Measurements from ENCODE around the gene SLC1A7.

The SLC1A7 gene

GRCh38 chr1:53137729-53138128 is 4.7 kb downstream of the SLC1A7 start:
- Histone ChIP-seq H3K9ac (ENCODE audit: low read length) (no peak overlapping the region), H3K9me2 (replicated peaks; ENCODE audit: insufficient read depth, low read length) (no peaks in the 10 kb centered on the region), H4K20me1 (ENCODE audit: low read depth, low read length) (no peaks in the 10 kb centered on the region), H3K9me3 (ENCODE audit: insufficient read depth, low read length) (peaks cover 7% of the 10 kb centered on the region), H3K36me3 (ENCODE audit: low read length) (no peaks in the 10 kb centered on the region), H3K27me3 (ENCODE audit: low read length) (no peaks in the 10 kb centered on the region), H3K79me2 (ENCODE audit: insufficient read depth, low read length) (no peaks in the 10 kb centered on the region), H3K4me3 (ENCODE audit: insufficient read depth, low read length, poor library complexity, severe bottlenecking) (no peak overlapping the region), H3F3A (ENCODE audit: insufficient read depth) (no peaks in the 10 kb centered on the region), H3K27ac (ENCODE audit: low read depth, low read length) (no peak overlapping the region), H3K4me2 (ENCODE audit: low read depth, low read length, poor library complexity, severe bottlenecking) (no peak overlapping the region), H2AFZ (ENCODE audit: low read depth, low read length, severe bottlenecking) (no peak overlapping the region)
- TF ChIP-seq EZH2phosphoT487 (conservative IDR thresholded peaks at IDR 0.05; ENCODE audit: low read length), result no peak
- TF ChIP-seq, protein P1, sequence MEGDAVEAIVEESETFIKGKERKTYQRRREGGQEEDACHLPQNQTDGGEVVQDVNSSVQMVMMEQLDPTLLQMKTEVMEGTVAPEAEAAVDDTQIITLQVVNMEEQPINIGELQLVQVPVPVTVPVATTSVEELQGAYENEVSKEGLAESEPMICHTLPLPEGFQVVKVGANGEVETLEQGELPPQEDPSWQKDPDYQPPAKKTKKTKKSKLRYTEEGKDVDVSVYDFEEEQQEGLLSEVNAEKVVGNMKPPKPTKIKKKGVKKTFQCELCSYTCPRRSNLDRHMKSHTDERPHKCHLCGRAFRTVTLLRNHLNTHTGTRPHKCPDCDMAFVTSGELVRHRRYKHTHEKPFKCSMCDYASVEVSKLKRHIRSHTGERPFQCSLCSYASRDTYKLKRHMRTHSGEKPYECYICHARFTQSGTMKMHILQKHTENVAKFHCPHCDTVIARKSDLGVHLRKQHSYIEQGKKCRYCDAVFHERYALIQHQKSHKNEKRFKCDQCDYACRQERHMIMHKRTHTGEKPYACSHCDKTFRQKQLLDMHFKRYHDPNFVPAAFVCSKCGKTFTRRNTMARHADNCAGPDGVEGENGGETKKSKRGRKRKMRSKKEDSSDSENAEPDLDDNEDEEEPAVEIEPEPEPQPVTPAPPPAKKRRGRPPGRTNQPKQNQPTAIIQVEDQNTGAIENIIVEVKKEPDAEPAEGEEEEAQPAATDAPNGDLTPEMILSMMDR (IDR thresholded peaks at IDR 0.05; ENCODE audit: insufficient read depth, low read length, poor library complexity, severe bottlenecking), result no peak

GRCh38 chr1:53135735-53136114 is 6.7 kb downstream of the SLC1A7 start:
- Histone ChIP-seq H3K9me3 (ENCODE audit: insufficient read depth, low read length) (peaks cover 7% of the 10 kb centered on the region), H3K27me3 (ENCODE audit: low read length) (no peaks in the 10 kb centered on the region), H3F3A (ENCODE audit: insufficient read depth) (no peaks in the 10 kb centered on the region), H3K79me2 (ENCODE audit: insufficient read depth, low read length) (no peaks in the 10 kb centered on the region), H3K4me2 (ENCODE audit: low read depth, low read length, poor library complexity, severe bottlenecking) (no peak overlapping the region), H3K27ac (ENCODE audit: low read depth, low read length) (no peak overlapping the region), H2AFZ (ENCODE audit: low read depth, low read length, severe bottlenecking) (no peak overlapping the region), H3K36me3 (ENCODE audit: low read length) (no peaks in the 10 kb centered on the region), H3K9ac (ENCODE audit: low read length) (no peak overlapping the region), H3K9me2 (replicated peaks; ENCODE audit: insufficient read depth, low read length) (no peaks in the 10 kb centered on the region), H4K20me1 (ENCODE audit: low read depth, low read length) (no peaks in the 10 kb centered on the region), H3K4me3 (ENCODE audit: insufficient read depth, low read length, poor library complexity, severe bottlenecking) (no peak overlapping the region)
- TF ChIP-seq, protein P1 (IDR thresholded peaks at IDR 0.05; ENCODE audit: insufficient read depth, low read length, poor library complexity, severe bottlenecking), result no peak

DNA sequence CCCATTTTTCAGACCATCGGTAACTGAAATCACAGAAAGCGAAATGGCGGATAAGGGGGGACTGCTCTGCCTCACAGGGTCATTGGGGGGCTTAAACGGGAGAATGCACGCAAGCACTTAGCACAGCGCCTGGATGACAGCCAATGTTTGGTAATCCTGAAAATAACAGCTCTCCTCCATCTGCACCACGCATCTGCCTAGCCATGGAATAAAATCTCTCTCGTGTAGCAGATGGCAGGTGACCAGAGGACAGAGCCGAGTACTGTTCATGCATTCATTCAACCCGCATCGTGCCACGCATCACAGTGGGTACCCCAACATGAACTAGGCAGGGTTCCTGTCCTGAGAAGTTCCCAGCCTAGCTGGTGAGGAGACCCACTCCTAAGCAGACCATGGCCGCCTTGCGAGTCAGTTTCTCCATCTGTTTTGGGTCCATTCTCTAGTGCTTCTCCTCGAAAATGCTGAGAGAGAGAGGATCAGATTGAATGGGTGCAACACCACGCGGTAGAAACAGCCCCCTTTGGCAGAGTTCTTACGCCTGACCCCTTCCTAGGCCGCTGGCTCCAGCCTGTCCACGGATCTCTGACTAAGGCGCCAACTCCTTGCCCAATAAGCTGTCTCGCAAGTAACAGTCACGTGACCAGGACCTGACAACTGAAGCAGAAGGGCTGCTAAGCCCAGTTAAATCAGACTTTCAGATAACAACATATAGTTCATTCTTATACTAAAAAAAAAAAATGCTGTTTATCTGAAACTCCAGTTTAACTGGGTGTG is 7.3 kb downstream of the SLC1A7 start:
- no peak overlapping the region for H3K4me3 ChIP-seq (ENCODE audit: insufficient read depth, low read length, poor library complexity, severe bottlenecking)
- H3K36me3 ChIP-seq (ENCODE audit: low read length), result no peaks in the 10 kb centered on the region
- H3K27me3 ChIP-seq (ENCODE audit: low read length), result no peaks in the 10 kb centered on the region
- H3K9me2 ChIP-seq (replicated peaks; ENCODE audit: insufficient read depth, low read length), result no peaks in the 10 kb centered on the region
- no peak overlapping the region for H3K9ac ChIP-seq (ENCODE audit: low read length)
- TF ChIP-seq, protein P1 (IDR thresholded peaks at IDR 0.05; ENCODE audit: insufficient read depth, low read length, poor library complexity, severe bottlenecking), result no peak
- no peak for TF ChIP-seq EZH2phosphoT487 (conservative IDR thresholded peaks at IDR 0.05; ENCODE audit: low read length)
- H3K9me3 ChIP-seq (ENCODE audit: insufficient read depth, low read length), result peaks cover 7% of the 10 kb centered on the region
- no peaks in the 10 kb centered on the region for H3F3A ChIP-seq (ENCODE audit: insufficient read depth)
- H4K20me1 ChIP-seq (ENCODE audit: low read depth, low read length), result no peaks in the 10 kb centered on the region
- H3K27ac ChIP-seq (ENCODE audit: low read depth, low read length), result no peak overlapping the region
- H3K4me2 ChIP-seq (ENCODE audit: low read depth, low read length, poor library complexity, severe bottlenecking), result no peak overlapping the region
- no peak overlapping the region for H2AFZ ChIP-seq (ENCODE audit: low read depth, low read length, severe bottlenecking)
- no peaks in the 10 kb centered on the region for H3K79me2 ChIP-seq (ENCODE audit: insufficient read depth, low read length)
